Vagina (tissue), 2 donors: ENCODE data around the gene CD69. TPM values are rescaled to one million over a fixed set of nuclear protein-coding genes. Genes with fewer than 3 reads are reported as not detected.
A peak's percentile ranks its signal among the peaks of the same experiment; 100 is the strongest.
"Not testable (repeated sequence)": the region's sequence is repeated elsewhere in the genome, so short reads cannot be mapped to it uniquely, and the experiment has no call there.

Experiments
- DNase-seq, 2 donors: peaks; one replicate each; pipeline ENCODE4 v3.0.0-alpha.2; 2017; ENCODE audit errors: extremely low spot score in 2 of 2
- H3K27ac ChIP-seq: fragments of 200-600 bp; sonication (generic); one replicate; pipeline ENCODE4 v1.5.1; 2019
- H3K27me3 ChIP-seq: fragments of 200-600 bp; sonication (generic); one replicate; pipeline ENCODE4 v1.5.1; 2019
- H3K36me3 ChIP-seq, 2 donors: fragments of 200-600 bp; sonication (generic); one replicate each; pipeline ENCODE4 v1.5.1; 2017 to 2019
- H3K4me1 ChIP-seq: fragments of 200-600 bp; sonication (generic); one replicate; pipeline ENCODE4 v1.5.1; 2019
- H3K4me3 ChIP-seq, 2 donors: fragments of 200-600 bp; sonication (generic); 1 replicate in 1 of 2; 2 replicates in 1 of 2; pipeline ENCODE4 v1.5.1; 2016 to 2019
- H3K9me3 ChIP-seq: fragments of 200-600 bp; sonication (generic); one replicate; pipeline ENCODE4 v1.5.1; 2019
- POLR2A ChIP-seq, 2 donors: fragments of 450-650 bp; IDR thresholded peaks; one replicate each; pipeline ENCODE4 v1.6.1; 2017; ENCODE audit warnings: antibody characterized with exemption in 2 of 2, mild to moderate bottlenecking in 2 of 2, moderate library complexity in 2 of 2
- POLR2AphosphoS5 ChIP-seq, 2 donors: sonication (generic); formaldehyde crosslinking; IDR thresholded peaks; one replicate each; pipeline ENCODE4 v1.9.0; 2017; ENCODE audit warnings: antibody characterized with exemption in 2 of 2, mild to moderate bottlenecking in 2 of 2, low read depth in 1 of 2; ENCODE audit not compliant: insufficient read depth in 1 of 2
- intact Hi-C: fragments of 100-400 bp; cut with DNase I; formaldehyde crosslinking; loops from one replicate; pipeline ENCODE4 v1.15.1; 2023
- total RNA-seq: library from RNA; depleted of rRNA; stranded (reverse); fragments of >200 nt; gene quantifications from one replicate; pipeline ENCODE4 v1.2.3, GENCODE V29; 2016
- TF ChIP-seq, protein P1 (sequence below), 3 experiments: fragments of 450-650 bp in 2 of 3; fragments of 200-600 bp in 1 of 3; sonication (generic) in 1 of 3; IDR thresholded peaks; one replicate each; pipeline ENCODE4 v1.5.1; 2017 to 2019; ENCODE audit warnings: antibody characterized with exemption in 3 of 3, mild to moderate bottlenecking in 2 of 3, moderate library complexity in 2 of 3

Gene CD69
- total RNA-seq, 1 donor from 2014 or later = 28.5 TPM

GRCh38 chr12:9742661-9743060 is 18.0 kb downstream of the CD69 start:
- peaks cover 4% of the 10 kb centered on the region for H3K4me1 ChIP-seq
- no peaks in the 10 kb centered on the region for H3K9me3 ChIP-seq
- intact Hi-C loops = no loop called here

DNA sequence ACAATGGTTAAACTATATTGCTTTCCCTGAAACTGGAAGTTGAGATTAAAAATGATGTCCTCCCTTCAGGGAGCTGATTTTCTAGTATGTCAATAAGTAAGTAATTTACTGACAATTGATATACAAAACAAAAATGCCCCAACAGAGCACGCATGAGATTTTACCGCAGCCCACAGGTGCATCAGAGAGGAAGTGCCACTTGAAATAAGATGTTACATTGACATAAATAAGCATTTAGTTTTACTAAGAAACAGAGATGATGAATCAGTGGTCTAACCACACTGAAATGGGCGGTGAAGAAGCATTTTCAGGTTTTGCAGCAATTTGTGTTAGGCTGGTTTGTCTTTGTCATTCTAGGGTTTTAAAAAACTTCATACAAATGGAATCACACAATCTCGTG is 19.0 kb downstream of the CD69 start:
- peaks cover 4% of the 10 kb centered on the region for H3K4me1 ChIP-seq
- no peak overlapping the region for H3K27ac ChIP-seq
- no peaks in the 10 kb centered on the region for H3K36me3 ChIP-seq
- intact Hi-C loops = no loop called here
- no peak overlapping the region for H3K4me3 ChIP-seq
- TF ChIP-seq POLR2A (IDR thresholded peaks at IDR 0.05) (no peak), POLR2AphosphoS5 (IDR thresholded peaks at IDR 0.05; ENCODE audit: insufficient read depth in 1 of 2, low read depth in 1 of 2) (no peak)
- TF ChIP-seq, protein P1, sequence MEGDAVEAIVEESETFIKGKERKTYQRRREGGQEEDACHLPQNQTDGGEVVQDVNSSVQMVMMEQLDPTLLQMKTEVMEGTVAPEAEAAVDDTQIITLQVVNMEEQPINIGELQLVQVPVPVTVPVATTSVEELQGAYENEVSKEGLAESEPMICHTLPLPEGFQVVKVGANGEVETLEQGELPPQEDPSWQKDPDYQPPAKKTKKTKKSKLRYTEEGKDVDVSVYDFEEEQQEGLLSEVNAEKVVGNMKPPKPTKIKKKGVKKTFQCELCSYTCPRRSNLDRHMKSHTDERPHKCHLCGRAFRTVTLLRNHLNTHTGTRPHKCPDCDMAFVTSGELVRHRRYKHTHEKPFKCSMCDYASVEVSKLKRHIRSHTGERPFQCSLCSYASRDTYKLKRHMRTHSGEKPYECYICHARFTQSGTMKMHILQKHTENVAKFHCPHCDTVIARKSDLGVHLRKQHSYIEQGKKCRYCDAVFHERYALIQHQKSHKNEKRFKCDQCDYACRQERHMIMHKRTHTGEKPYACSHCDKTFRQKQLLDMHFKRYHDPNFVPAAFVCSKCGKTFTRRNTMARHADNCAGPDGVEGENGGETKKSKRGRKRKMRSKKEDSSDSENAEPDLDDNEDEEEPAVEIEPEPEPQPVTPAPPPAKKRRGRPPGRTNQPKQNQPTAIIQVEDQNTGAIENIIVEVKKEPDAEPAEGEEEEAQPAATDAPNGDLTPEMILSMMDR (IDR thresholded peaks at IDR 0.05) = no peak
- DNase-seq = no peak
- H3K9me3 ChIP-seq = no peaks in the 10 kb centered on the region
- no peaks in the 10 kb centered on the region for H3K27me3 ChIP-seq

More at GRCh38 chr12:9742661-9743060, 18.0 kb downstream of the CD69 start:
- TF ChIP-seq, protein P1 (IDR thresholded peaks at IDR 0.05) = no peak
- TF ChIP-seq POLR2AphosphoS5 (IDR thresholded peaks at IDR 0.05; ENCODE audit: insufficient read depth in 1 of 2, low read depth in 1 of 2) = no peak
- TF ChIP-seq POLR2A (IDR thresholded peaks at IDR 0.05) = no peak
- H3K4me3 ChIP-seq = no peak overlapping the region
- H3K27me3 ChIP-seq = no peaks in the 10 kb centered on the region
- no peaks in the 10 kb centered on the region for H3K36me3 ChIP-seq
- no peak overlapping the region for H3K27ac ChIP-seq
- no peak for DNase-seq

DNA sequence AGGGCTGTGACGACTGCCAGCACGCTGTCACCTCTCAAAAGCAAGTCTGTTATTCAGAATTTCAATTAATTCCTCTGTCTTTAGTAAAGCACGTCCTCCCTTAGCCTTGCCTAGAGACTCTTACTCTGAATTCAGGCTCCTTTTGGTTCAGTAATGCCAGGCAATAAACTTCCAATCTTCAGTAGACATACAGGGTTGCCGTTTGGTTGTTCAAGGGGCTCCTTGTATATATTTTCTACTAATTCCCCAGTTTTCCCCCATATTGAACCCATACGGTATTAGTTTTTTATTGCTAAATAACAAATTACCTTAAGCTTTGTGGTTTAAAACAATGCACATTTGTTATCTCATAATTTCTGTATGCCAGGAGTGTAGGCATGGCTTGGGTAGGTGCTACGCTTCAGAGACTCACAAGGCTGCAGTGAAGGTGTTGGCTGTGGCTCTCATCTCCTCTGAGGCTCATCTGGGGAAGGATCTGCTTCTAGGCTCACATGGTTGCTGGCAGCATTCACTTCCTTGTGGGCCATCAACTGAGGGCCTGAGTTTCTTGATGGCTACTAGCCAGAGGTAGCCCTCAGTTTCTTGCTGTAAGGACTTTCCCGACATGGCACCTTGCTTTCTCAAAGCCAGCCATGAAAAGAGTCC is 20.5 kb downstream of the CD69 start:
- no peaks in the 10 kb centered on the region for H3K9me3 ChIP-seq
- H3K27ac ChIP-seq = no peak overlapping the region
- TF ChIP-seq, protein P1 (IDR thresholded peaks at IDR 0.05) = no peak
- TF ChIP-seq POLR2AphosphoS5 (IDR thresholded peaks at IDR 0.05; ENCODE audit: insufficient read depth in 1 of 2, low read depth in 1 of 2) = no peak
- no peak for TF ChIP-seq POLR2A (IDR thresholded peaks at IDR 0.05)
- no peak for DNase-seq
- peaks cover 4% of the 10 kb centered on the region for H3K4me1 ChIP-seq
- H3K36me3 ChIP-seq = no peaks in the 10 kb centered on the region
- intact Hi-C loops = no loop called here
- no peaks in the 10 kb centered on the region for H3K27me3 ChIP-seq
- H3K4me3 ChIP-seq = peak overlapping the region; percentile 22 to 36

- H3K9me3 ChIP-seq, intact Hi-C loops, H3K4me1 ChIP-seq, DNase-seq, H3K27me3 ChIP-seq, H3K36me3 ChIP-seq, H3K27ac ChIP-seq: not testable (repeated sequence)
- peak overlapping the region; percentile 24 to 36 for H3K4me3 ChIP-seq
These were observed 21.1 kb downstream of the CD69 start for GRCh38 chr12:9739404-9740105.

DNA sequence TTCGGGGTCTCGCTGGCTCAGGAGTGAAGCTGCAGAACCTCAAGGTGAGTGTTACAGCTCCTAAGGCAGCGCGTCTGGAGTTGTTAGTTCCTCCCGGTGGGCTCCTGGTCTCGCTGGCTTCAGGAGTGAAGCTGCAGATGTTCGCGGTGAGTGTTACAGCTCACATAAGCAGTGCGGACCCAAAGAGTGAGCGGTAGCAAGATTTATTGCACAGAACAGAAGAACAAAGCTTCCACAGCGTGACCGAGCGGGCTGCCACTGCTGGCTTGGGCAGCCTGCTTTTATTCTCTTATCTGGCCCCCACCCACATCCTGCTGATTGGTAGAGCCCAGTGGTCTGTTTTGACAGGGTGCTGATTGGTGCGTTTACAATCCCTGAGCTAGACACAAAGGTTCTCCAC is 21.8 kb downstream of the CD69 start:
- H3K27ac ChIP-seq, intact Hi-C loops, DNase-seq, H3K4me1 ChIP-seq, H3K36me3 ChIP-seq, H3K4me3 ChIP-seq, H3K9me3 ChIP-seq, H3K27me3 ChIP-seq: not testable (repeated sequence)
